Stomach (tissue), 9 donors: Measurements from ENCODE around the gene CDK10. TPM values are rescaled to one million over a fixed set of nuclear protein-coding genes. Genes with fewer than 3 reads are reported as not detected.
"Not testable (repeated sequence)": the region's sequence is repeated elsewhere in the genome, so short reads cannot be mapped to it uniquely, and the experiment has no call there.

Experiments used
- DNase-seq, 2 donors: peaks; one replicate each; pipeline versions ENCODE4 v3.0.0 to v3.0.0-alpha.2; 2013 to 2019
- H3K27ac ChIP-seq, 5 donors: fragments of 200-600 bp in 4 of 5; sonication (generic) in 4 of 5; one replicate each; pipeline ENCODE4 v1.5.1; 2013 to 2019; ENCODE audit warnings: mild to moderate bottlenecking in 1 of 5, moderate library complexity in 1 of 5
- H3K27me3 ChIP-seq, 3 donors: fragments of 200-600 bp; sonication (generic); one replicate each; pipeline ENCODE4 v1.5.1; 2017 to 2019; ENCODE audit warnings: mixed run types in 1 of 3
- H3K36me3 ChIP-seq, 4 donors: fragments of 200-600 bp; sonication (generic); 1 replicate in 3 of 4; 2 replicates in 1 of 4; pipeline ENCODE4 v1.5.1; 2016 to 2019
- H3K4me1 ChIP-seq, 4 donors: fragments of 200-600 bp; sonication (generic); one replicate each; pipeline ENCODE4 v1.5.1; 2016 to 2019
- H3K4me3 ChIP-seq, 4 donors: fragments of 200-600 bp; sonication (generic) in 3 of 4; one replicate each; pipeline ENCODE4 v1.5.1; 2016 to 2019; ENCODE audit warnings: mild to moderate bottlenecking in 1 of 4
- H3K9me3 ChIP-seq, 4 donors: fragments of 200-600 bp; sonication (generic); one replicate each; pipeline ENCODE4 v1.5.1; 2016 to 2019
- EP300 ChIP-seq: sonication (generic); formaldehyde crosslinking; IDR thresholded peaks from one replicate; pipeline ENCODE4 v1.6.1; 2017; ENCODE audit warnings: antibody characterized with exemption
- POLR2A ChIP-seq, 4 donors: fragments of 450-650 bp; IDR thresholded peaks; one replicate each; pipeline ENCODE4 v1.6.1; 2016; ENCODE audit warnings: antibody characterized with exemption in 4 of 4, control low read depth in 2 of 4, mild to moderate bottlenecking in 1 of 4, moderate library complexity in 1 of 4
- POLR2AphosphoS5 ChIP-seq, 3 donors: sonication (generic); formaldehyde crosslinking; IDR thresholded peaks; one replicate each; pipeline ENCODE4 v1.6.1; 2016; ENCODE audit warnings: antibody characterized with exemption in 3 of 3
- WGBS, 5 donors: extraction: QIAGEN DNeasy Blood & Tissue Kit in 3 of 5; methylation state at CpG; one replicate each; pipeline versions ENCODE4 v1.1.5 to v1.1.7; 2013 to 2018; 5-methylcytosine and 5-hydroxymethylcytosine counted together
- intact Hi-C: fragments of 100-400 bp; cut with DNase I; formaldehyde crosslinking; loops from one replicate; pipeline ENCODE4 v1.15.1; 2023; ENCODE audit warnings: low total_unique reads
- polyA plus RNA-seq, 3 donors: library from polyadenylated mRNA; stranded (reverse); fragments of 200-250 nt; gene quantifications; one replicate each; pipeline ENCODE4 v1.2.3, GENCODE V29; 2013
- total RNA-seq, 5 donors: library from RNA; depleted of rRNA; stranded (reverse); fragments of >200 nt; gene quantifications; one replicate each; pipeline versions ENCODE4 v1.1.0 to v1.2.3, GENCODE V29; 2014 to 2016
- TF ChIP-seq, protein P1 (sequence below), 7 experiments: fragments of 450-650 bp in 4 of 7; fragments of 200-600 bp in 3 of 7; sonication (generic) in 3 of 7; IDR thresholded peaks; one replicate each; pipeline ENCODE4 v1.5.1; 2016 to 2019; ENCODE audit warnings: antibody characterized with exemption in 7 of 7, control low read depth in 2 of 7, mild to moderate bottlenecking in 1 of 7
- donor health status: healthy with polysubstance abuse.
- donor health status: Bipolar disorder and iron deficiency.
- donor health status: healthy.

The CDK10 gene
- total and polyA plus RNA-seq, 8 donors: 40.9 to 256 (median 86.4) TPM

DNA sequence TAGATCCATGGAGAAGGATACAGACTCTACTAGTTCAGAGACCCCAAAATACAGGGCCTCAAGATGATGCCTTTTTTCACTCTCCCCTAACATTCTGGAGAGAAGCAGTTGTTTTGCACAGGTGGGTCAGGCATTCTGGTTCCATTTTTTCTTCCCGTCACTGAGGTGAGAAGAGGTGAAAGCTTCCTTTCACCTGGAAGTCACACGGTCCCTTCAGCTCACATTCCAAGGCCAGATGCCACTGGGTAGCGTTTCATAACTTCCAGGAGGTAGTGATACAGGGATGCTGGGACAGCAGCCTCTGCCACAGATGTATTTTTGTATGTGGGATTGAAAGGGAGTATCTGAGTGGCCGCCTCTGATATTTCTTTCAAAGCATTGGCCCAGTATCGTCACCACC, 1.9 kb downstream of the CDK10 start:
- intact Hi-C loops: no loop called here
- 81 to 89% (median 85%) methylated on average over 5 of the region's 5 CpGs for whole genome bisulfite sequencing, 5 donors
- H3K9me3 ChIP-seq: no peaks in the 10 kb centered on the region
- H3K27ac ChIP-seq: no peak overlapping the region
- peaks cover 22 to 46% (median 44%) of the 10 kb centered on the region in 4 donors for H3K36me3 ChIP-seq
- no peak overlapping the region for H3K4me3 ChIP-seq
- DNase-seq: no peak
- H3K4me1 ChIP-seq: peaks cover 12 to 33% (median 29%) of the 10 kb centered on the region in 4 donors
- TF ChIP-seq EP300 (no peak), POLR2AphosphoS5 (IDR thresholded peaks at IDR 0.05) (no peak), POLR2A (IDR thresholded peaks at IDR 0.05) (no peak)
- TF ChIP-seq, protein P1, sequence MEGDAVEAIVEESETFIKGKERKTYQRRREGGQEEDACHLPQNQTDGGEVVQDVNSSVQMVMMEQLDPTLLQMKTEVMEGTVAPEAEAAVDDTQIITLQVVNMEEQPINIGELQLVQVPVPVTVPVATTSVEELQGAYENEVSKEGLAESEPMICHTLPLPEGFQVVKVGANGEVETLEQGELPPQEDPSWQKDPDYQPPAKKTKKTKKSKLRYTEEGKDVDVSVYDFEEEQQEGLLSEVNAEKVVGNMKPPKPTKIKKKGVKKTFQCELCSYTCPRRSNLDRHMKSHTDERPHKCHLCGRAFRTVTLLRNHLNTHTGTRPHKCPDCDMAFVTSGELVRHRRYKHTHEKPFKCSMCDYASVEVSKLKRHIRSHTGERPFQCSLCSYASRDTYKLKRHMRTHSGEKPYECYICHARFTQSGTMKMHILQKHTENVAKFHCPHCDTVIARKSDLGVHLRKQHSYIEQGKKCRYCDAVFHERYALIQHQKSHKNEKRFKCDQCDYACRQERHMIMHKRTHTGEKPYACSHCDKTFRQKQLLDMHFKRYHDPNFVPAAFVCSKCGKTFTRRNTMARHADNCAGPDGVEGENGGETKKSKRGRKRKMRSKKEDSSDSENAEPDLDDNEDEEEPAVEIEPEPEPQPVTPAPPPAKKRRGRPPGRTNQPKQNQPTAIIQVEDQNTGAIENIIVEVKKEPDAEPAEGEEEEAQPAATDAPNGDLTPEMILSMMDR (IDR thresholded peaks at IDR 0.05): no peak
- no peaks in the 10 kb centered on the region for H3K27me3 ChIP-seq

DNA sequence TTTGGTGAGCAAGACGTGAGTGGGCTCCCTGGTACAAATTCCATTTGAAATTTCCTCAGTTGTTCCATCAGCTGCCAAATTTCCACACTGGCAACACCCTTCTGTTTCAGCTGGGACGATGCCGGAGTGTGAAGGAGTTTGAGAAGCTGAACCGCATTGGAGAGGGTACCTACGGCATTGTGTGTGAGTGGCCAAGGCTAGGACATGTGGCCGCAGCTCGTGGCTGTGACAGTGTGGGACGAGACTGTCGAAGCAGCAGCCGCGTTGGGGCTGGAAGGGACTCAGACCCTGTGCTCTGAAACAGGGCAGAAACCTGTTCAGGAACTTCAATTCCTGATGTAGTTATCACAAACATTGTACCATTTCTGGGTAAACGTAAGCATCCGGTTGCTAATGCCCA, 2.7 kb downstream of the CDK10 start:
- Histone ChIP-seq H3K4me3 (no peak overlapping the region), H3K36me3 (peaks cover 29 to 54% (median 52%) of the 10 kb centered on the region in 4 donors), H3K27ac (no peak overlapping the region), H3K4me1 (peaks cover 12 to 33% (median 29%) of the 10 kb centered on the region in 4 donors), H3K9me3 (no peaks in the 10 kb centered on the region), H3K27me3 (no peaks in the 10 kb centered on the region)
- no peak for DNase-seq
- 85 to 93% (median 90%) methylated on average over 13 of the region's 13 CpGs for WGBS, 5 donors
- TF ChIP-seq, protein P1 (IDR thresholded peaks at IDR 0.05): no peak
- no peak for TF ChIP-seq POLR2A (IDR thresholded peaks at IDR 0.05)
- TF ChIP-seq POLR2AphosphoS5 (IDR thresholded peaks at IDR 0.05): no peak
- no peak for TF ChIP-seq EP300
- intact Hi-C loops: no loop called here

DNA sequence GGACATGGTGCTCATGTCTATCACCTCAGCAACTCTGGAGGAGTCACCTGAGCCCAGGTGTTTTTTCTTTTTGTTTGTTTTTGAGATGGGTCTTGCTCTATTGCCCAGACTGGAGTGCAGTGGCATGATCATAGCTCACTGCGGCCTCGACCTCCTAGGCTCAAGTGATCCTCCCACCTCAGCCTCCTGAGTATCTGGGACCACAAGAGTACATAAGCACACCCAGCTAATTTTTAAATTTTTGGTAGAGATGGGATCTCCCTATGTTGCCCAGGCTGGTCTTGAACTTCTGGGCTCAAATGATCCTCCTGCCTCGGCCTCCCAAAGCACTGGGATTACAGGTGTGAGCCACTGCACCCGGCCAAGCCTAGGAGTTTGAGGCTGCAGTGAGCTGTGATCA, 3.1 kb downstream of the CDK10 start:
- intact Hi-C loops, H3K27ac ChIP-seq, H3K27me3 ChIP-seq, H3K9me3 ChIP-seq, DNase-seq, H3K4me3 ChIP-seq: not testable (repeated sequence)
- peaks cover 12 to 33% (median 29%) of the 10 kb centered on the region in 4 donors for H3K4me1 ChIP-seq
- 73 to 93% (median 87%) methylated on average over 4 of the region's 4 CpGs for WGBS, 5 donors
- H3K36me3 ChIP-seq: peaks cover 34 to 58% (median 56%) of the 10 kb centered on the region in 4 donors

DNA sequence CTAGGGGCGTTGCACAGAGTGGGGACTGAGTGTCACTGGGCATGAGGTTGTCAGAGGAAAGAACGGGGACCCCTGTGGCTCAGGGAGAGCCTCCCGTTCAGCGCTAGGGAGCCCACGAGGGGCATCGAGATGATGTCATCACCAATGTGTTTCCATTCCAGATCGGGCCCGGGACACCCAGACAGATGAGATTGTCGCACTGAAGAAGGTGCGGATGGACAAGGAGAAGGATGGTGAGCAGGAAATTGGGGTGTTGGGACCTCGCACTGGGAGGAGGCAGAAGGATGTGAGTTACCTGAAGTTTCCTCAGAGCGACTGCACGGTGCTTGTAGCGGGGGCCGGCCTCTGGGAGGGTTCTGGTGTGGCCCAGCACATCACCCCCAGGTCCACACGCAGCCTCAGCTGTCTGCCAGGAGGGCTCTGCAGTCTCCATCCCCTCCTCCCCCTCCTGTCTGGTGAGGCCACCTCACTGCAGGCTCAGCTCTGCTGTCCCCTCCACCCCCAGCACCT, 4.0 kb downstream of the CDK10 start:
- 91 to 97% (median 93%) methylated on average over 15 to 16 of the region's 16 CpGs for WGBS, 5 donors
- Histone ChIP-seq H3K27me3 (no peaks in the 10 kb centered on the region), H3K27ac (no peak overlapping the region), H3K4me3 (no peak overlapping the region), H3K9me3 (no peaks in the 10 kb centered on the region), H3K36me3 (peaks cover 34 to 67% (median 65%) of the 10 kb centered on the region in 4 donors), H3K4me1 (peaks cover 12 to 34% (median 30%) of the 10 kb centered on the region in 4 donors)
- no peak for DNase-seq
- intact Hi-C loops: no loop called here
- no peak for TF ChIP-seq EP300
- no peak for TF ChIP-seq POLR2AphosphoS5 (IDR thresholded peaks at IDR 0.05)
- TF ChIP-seq, protein P1 (IDR thresholded peaks at IDR 0.05): no peak
- TF ChIP-seq POLR2A (IDR thresholded peaks at IDR 0.05): no peak

DNA sequence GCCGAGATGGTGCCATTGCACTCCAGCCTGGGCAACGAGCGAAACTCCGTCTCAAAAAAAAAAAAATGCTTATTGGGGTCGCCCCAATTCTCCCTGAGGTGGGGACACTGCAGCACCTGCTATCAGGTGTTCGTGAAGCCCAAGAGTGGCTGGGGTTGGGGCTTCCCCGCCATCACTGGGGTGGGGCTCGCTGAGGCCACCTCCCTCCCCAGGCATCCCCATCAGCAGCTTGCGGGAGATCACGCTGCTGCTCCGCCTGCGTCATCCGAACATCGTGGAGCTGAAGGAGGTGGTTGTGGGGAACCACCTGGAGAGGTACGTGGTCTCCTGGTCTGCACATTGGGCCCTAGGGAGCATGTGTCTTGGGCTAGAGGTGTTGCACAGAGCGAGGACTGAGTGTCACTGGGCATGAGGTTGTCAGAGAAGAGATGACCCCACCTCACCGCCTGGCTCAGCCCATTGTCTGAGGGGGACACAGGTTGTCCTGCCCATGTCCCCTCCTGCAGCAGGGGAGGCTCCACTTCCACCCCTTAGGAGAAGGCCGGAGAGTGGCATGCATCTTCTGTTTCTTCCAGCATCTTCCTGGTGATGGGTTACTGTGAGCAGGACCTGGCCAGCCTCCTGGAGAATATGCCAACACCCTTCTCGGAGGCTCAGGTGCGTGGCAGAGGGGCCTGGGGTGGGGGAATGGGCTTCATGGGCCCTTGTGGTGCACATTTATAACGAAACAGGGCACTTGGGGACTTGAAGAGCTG, 4.9 kb downstream of the CDK10 start:
- H3K36me3 ChIP-seq: peaks cover 34 to 76% (median 74%) of the 10 kb centered on the region in 4 donors
- TF ChIP-seq, protein P1 (IDR thresholded peaks at IDR 0.05): no peak
- no peak for TF ChIP-seq POLR2A (IDR thresholded peaks at IDR 0.05)
- no peak for TF ChIP-seq EP300
- no peak for TF ChIP-seq POLR2AphosphoS5 (IDR thresholded peaks at IDR 0.05)
- WGBS, 5 donors: 91 to 96% (median 95%) methylated on average over 17 to 21 of the region's 21 CpGs

More for the DNA sequence above, 4.9 kb downstream of the CDK10 start:
- H3K27me3 ChIP-seq: no peaks in the 10 kb centered on the region
- intact Hi-C loops: no loop called here
- no peak for DNase-seq
- H3K27ac ChIP-seq: no peak overlapping the region
- H3K4me1 ChIP-seq: peaks cover 12 to 38% (median 25%) of the 10 kb centered on the region in 4 donors
- no peak overlapping the region for H3K4me3 ChIP-seq
- no peaks in the 10 kb centered on the region for H3K9me3 ChIP-seq
